GM12873 (cell line): Measurements from ENCODE around the gene SLC12A9.

Experiments
- CTCF ChIP-seq: IDR thresholded peaks from 2 replicates; pipeline ENCODE4 v1.5.1; 2012; ENCODE audit warnings: low read depth, mild to moderate bottlenecking, moderate library complexity, low read length, control low read depth; ENCODE audit not compliant: insufficient read depth; ENCODE audit errors: missing control alignments

SLC12A9 gene, protein sequence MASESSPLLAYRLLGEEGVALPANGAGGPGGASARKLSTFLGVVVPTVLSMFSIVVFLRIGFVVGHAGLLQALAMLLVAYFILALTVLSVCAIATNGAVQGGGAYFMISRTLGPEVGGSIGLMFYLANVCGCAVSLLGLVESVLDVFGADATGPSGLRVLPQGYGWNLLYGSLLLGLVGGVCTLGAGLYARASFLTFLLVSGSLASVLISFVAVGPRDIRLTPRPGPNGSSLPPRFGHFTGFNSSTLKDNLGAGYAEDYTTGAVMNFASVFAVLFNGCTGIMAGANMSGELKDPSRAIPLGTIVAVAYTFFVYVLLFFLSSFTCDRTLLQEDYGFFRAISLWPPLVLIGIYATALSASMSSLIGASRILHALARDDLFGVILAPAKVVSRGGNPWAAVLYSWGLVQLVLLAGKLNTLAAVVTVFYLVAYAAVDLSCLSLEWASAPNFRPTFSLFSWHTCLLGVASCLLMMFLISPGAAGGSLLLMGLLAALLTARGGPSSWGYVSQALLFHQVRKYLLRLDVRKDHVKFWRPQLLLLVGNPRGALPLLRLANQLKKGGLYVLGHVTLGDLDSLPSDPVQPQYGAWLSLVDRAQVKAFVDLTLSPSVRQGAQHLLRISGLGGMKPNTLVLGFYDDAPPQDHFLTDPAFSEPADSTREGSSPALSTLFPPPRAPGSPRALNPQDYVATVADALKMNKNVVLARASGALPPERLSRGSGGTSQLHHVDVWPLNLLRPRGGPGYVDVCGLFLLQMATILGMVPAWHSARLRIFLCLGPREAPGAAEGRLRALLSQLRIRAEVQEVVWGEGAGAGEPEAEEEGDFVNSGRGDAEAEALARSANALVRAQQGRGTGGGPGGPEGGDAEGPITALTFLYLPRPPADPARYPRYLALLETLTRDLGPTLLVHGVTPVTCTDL

GRCh38 chr7:100852048-100852872 lies at the start of gene SLC12A9:
Gene SLC12A9 (plus strand): TSS chr7:100852713. CDS start chr7:100854198, 1,485 bp downstream.
- TF ChIP-seq CTCF: peak; percentile 93

DNA sequence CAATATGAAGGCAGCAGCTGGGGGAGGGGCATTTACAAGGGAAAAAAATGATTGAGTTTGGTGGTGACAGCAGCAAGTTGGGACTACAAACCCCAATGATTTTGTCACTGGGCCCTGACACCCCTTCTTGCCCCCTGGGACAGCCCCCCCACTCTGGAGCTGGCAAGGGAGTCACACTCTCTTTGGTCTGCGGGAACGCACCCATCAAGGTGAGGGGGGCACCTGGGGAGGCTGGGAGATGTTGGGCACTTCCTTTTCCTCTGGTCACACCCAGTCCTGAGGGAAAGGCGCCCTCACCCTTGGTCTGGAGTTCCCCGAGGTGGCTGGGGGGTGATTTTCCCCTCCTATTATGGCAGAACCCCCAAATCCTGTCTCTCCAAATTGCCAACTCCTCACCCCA lies 49.6 kb upstream of the SLC12A9 start:
- no peak for TF ChIP-seq CTCF

DNA sequence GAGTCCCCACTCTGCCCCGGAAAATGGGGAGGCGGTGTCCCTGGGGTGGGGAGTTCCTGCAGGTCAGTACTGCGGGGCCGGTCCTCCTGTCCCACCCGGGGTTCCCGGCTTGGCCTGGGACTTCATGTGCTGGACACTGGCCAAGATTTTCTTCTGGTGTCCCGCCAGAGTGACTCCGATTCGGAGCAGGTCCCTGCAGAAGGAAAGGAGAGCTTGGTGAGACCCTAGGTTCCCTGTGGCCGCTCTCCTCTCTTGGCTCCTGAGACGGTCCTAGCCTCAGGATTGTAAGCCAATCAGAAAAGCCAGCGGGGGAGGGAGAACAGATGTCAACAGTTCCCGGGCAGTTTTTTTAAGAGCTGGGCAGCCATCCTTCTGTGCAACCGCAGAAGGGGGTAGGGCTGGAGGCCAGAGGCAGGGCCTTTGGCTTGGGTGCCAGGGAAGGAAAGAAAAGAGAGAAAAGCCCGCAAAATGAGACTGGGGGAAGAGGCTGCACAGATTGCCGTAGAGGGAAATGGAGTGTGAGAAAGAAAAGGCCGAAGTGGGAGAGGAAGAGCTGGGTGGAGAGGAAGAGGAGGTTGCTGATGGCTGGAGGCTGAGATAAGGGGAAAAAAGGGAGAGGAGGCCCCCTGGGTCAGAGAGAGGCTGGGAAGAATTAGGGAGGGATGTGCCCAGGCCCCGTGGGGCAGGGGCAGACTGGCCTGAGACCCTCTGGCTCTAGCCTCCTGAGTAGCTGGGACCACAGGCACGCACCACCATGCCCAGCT lies 48.9 kb upstream of the SLC12A9 start:
- TF ChIP-seq CTCF: no peak

- no peak for TF ChIP-seq CTCF
Measured at GRCh38 chr7:100804681-100805431, 47.7 kb upstream of the SLC12A9 start.

DNA sequence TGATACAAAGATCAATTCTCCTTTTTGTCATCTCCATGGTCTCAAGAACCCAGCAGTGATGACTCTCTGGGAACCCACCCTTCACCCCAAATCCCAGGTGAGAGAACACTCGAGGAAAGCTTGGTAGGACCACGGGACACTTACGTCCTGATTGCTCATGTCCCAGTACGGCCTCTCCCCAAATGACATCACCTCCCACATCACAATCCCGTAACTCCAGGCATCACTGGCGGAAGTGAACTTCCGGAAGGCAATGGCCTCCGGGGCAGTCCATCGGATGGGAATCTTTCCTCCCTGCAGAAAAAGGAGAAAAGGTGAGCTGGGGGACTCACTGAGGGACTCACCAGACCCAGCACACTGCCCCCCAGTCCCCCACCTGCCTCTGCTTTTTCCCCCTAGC lies 46.2 kb upstream of the SLC12A9 start:
- no peak for TF ChIP-seq CTCF

DNA sequence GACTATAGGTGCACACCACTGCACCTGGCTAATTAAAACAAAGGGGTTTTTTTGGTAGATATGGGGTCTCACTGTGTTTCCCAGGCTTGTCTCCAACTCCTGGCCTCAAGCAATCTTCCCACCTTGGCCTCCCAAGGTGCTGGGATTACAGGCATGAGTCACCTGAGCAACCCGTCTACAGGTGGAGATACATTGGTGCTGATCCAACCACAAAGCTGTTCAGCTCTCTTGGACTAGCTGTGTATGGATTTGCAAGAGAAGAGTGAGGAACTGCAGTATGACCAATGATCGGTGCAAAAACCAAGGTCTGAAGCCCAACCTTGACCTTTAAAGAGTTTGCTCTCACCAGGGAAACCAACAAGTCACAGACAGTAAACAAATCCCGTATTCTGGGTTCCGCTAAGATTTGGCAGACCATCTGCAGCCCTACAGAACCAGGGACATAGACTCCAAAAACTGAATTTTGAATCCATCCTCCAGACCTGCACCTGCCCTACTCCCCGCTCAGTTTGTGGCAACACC lies 44.1 kb upstream of the SLC12A9 start:
- TF ChIP-seq CTCF: no peak
